COLO668 (cell line): ENCODE measurements around the gene LRIG1.

Experiments
- DNase-seq: peaks from one replicate; lab custom pipeline; 2025; ENCODE audit not compliant: unreplicated experiment; lab: John Stamatoyannopoulos, UW

LRIG1 gene

GRCh38 chr3:66406163-66406562, 94.7 kb downstream of the LRIG1 start:
- no peak for DNase-seq

GRCh38 chr3:66405701-66406091, 95.1 kb downstream of the LRIG1 start:
- no peak for DNase-seq

GRCh38 chr3:66404903-66405700, 95.7 kb downstream of the LRIG1 start:
- no peak for DNase-seq

GRCh38 chr3:66404197-66404596, 96.6 kb downstream of the LRIG1 start:
- no peak for DNase-seq

- DNase-seq, result no peak
Observed at GRCh38 chr3:66403323-66403990, 97.4 kb downstream of the LRIG1 start.

GRCh38 chr3:66402596-66403290, 98.1 kb downstream of the LRIG1 start:
- DNase-seq, result no peak

- DNase-seq, result peak; percentile 43
Observed at GRCh38 chr3:66401675-66402491, 98.9 kb downstream of the LRIG1 start.

GRCh38 chr3:66401157-66401550, 99.7 kb downstream of the LRIG1 start:
- DNase-seq, result no peak

- DNase-seq, result no peak
Observed at GRCh38 chr3:66400411-66401156, 100.2 kb downstream of the LRIG1 start.

GRCh38 chr3:66399529-66400232, 101.1 kb downstream of the LRIG1 start:
- DNase-seq, result no peak

- peak; percentile 59 for DNase-seq
Observed at GRCh38 chr3:66398228-66399025, 102.4 kb downstream of the LRIG1 start.

GRCh38 chr3:66397745-66398144, 103.1 kb downstream of the LRIG1 start:
- DNase-seq, result no peak

GRCh38 chr3:66396888-66397287, 103.9 kb downstream of the LRIG1 start:
- no peak for DNase-seq

- DNase-seq, result no peak
Observed at GRCh38 chr3:66396161-66396760, 104.6 kb downstream of the LRIG1 start.

- no peak for DNase-seq
Observed at GRCh38 chr3:66395635-66396034, 105.2 kb downstream of the LRIG1 start.

GRCh38 chr3:66394753-66395249, 106.0 kb downstream of the LRIG1 start:
- DNase-seq, result no peak

GRCh38 chr3:66394019-66394752, 106.6 kb downstream of the LRIG1 start:
- DNase-seq, result peak; percentile 5
